Epithelial cell of prostate (primary cell): ENCODE data around the gene NCKAP1.
"Not testable (repeated sequence)": the region's sequence is repeated elsewhere in the genome, so short reads cannot be mapped to it uniquely, and the experiment has no call there.

Experiments used
- DNase-seq: peaks from one replicate; pipeline ENCODE4 v3.0.0-alpha.2; 2011; ENCODE audit warnings: low read depth, low spot score
- H3K27ac ChIP-seq: fragments of 450-650 bp; 2 replicates; pipeline ENCODE4 v1.5.1; 2017; ENCODE audit warnings: mild to moderate bottlenecking

Gene NCKAP1

GRCh38 chr2:183038341-183039300 lies at the start of gene NCKAP1:
TSS of gene NCKAP1 (minus strand) at chr2:183038457. CDS start at chr2:183038099, 358 bp downstream.
- DNase-seq = no peak
- peak within 1 kb of the TSS; percentile 94 for H3K27ac ChIP-seq

GRCh38 chr2:183081911-183082310 lies 43.7 kb upstream of the NCKAP1 start:
- H3K27ac ChIP-seq = no peak overlapping the region
- no peak for DNase-seq

GRCh38 chr2:183079139-183079775 lies 41.0 kb upstream of the NCKAP1 start:
- peak overlapping the region; percentile 42 for H3K27ac ChIP-seq
- no peak for DNase-seq

- peak within 1 kb of the TSS; percentile 42 for H3K27ac ChIP-seq
- DNase-seq = peak; percentile 83
Measured at GRCh38 chr2:183078464-183079138, 40.3 kb upstream of the NCKAP1 start, which contains the start of gene DUSP19. TSS of gene DUSP19 (plus strand) at chr2:183078747. CDS start at chr2:183078934, 187 bp downstream.

- no peak for DNase-seq
- peak overlapping the region; percentile 42 for H3K27ac ChIP-seq
Measured at GRCh38 chr2:183078163-183078463, 39.9 kb upstream of the NCKAP1 start.

- DNase-seq = no peak
- H3K27ac ChIP-seq = no peak overlapping the region
Measured at GRCh38 chr2:183072177-183072576, 33.9 kb upstream of the NCKAP1 start.

GRCh38 chr2:183070942-183071844 lies 32.9 kb upstream of the NCKAP1 start:
- DNase-seq = no peak
- H3K27ac ChIP-seq = no peak overlapping the region

- DNase-seq = no peak
- H3K27ac ChIP-seq = no peak overlapping the region
Measured at GRCh38 chr2:183069174-183069573, 30.9 kb upstream of the NCKAP1 start.

- no peak overlapping the region for H3K27ac ChIP-seq
- no peak for DNase-seq
Measured at GRCh38 chr2:183068561-183068960, 30.3 kb upstream of the NCKAP1 start.

- H3K27ac ChIP-seq = no peak overlapping the region
- DNase-seq = no peak
Measured at GRCh38 chr2:183063083-183063482, 24.8 kb upstream of the NCKAP1 start.

- no peak overlapping the region for H3K27ac ChIP-seq
- DNase-seq = no peak
Measured at GRCh38 chr2:183060571-183061231, 22.4 kb upstream of the NCKAP1 start.

- H3K27ac ChIP-seq = peak overlapping the region; percentile 44
- DNase-seq = peak; percentile 78
Measured at GRCh38 chr2:183059561-183059960, 21.3 kb upstream of the NCKAP1 start.

GRCh38 chr2:183057333-183057985 lies 19.2 kb upstream of the NCKAP1 start:
- no peak overlapping the region for H3K27ac ChIP-seq
- no peak for DNase-seq

- H3K27ac ChIP-seq = no peak overlapping the region
- no peak for DNase-seq
Measured at GRCh38 chr2:183049420-183049819, 11.2 kb upstream of the NCKAP1 start.

- not testable (repeated sequence) for H3K27ac ChIP-seq, DNase-seq
Measured at GRCh38 chr2:183047486-183048125, 9.3 kb upstream of the NCKAP1 start.

- not testable (repeated sequence) for H3K27ac ChIP-seq, DNase-seq
Measured at GRCh38 chr2:183043580-183043979, 5.3 kb upstream of the NCKAP1 start.

- H3K27ac ChIP-seq = no peak overlapping the region
- no peak for DNase-seq
Measured at GRCh38 chr2:183040604-183041003, 2.3 kb upstream of the NCKAP1 start.

- peak overlapping the region; percentile 94 for H3K27ac ChIP-seq
- no peak for DNase-seq
Measured at GRCh38 chr2:183037553-183038340, 510 bp downstream of the NCKAP1 start.
